Measurements from ENCODE around the gene EXOC3L4. TPM values are rescaled to one million over a fixed set of nuclear protein-coding genes. Genes with fewer than 3 reads are reported as not detected.

The EXOC3L4 gene
- polyA plus RNA-seq, 2 of the 4 experiments (the other 2 are of a cell fraction): 1.5 to 4.3 TPM

GRCh38 chr14:103091883-103092222 lies 2.7 kb upstream of the EXOC3L4 start:
- POLR2A ChIA-PET: no interaction called here
- peak overlapping the region; percentile 90 for H3K4me2 ChIP-seq
- DNase-seq (ENCODE audit: low read depth in 1 of 2, low spot score in 1 of 2) (no peak), ATAC-seq (no peak), FAIRE-seq (no peak)
- H3K4me1 ChIP-seq: peaks cover 21% of the 10 kb centered on the region
- CTCF ChIA-PET: interaction anchor here (0.6 to 8.5 kb wide), 6 partner anchors 10 to 149 kb away, joined by 3 to 97 read pairs (median 10); no protein-coding TSS in a partner anchor
- H3K4me3 ChIP-seq: peak overlapping the region; percentile 52
- H3K27ac ChIP-seq: peak overlapping the region; percentile 88 to 98
- TF ChIP-seq CHD4 (IDR thresholded peaks at IDR 0.05; ENCODE audit: borderline replicate concordance) (0 out of 2 replicates have a peak, but pooled peaks have one; percentile 48), RAD21 (conservative IDR thresholded peaks at IDR 0.05 in 1 of 2, IDR thresholded peaks at IDR 0.05 in 1 of 2) (0 out of 5 replicates have a peak, but pooled peaks of 1 of the 2 experiments have one; percentile 8), KDM1A (IDR thresholded peaks at IDR 0.05; ENCODE audit: low read depth) (peak; percentile 84; the same call in 1 of the 2 replicates)
- TF ChIP-seq, protein P1, sequence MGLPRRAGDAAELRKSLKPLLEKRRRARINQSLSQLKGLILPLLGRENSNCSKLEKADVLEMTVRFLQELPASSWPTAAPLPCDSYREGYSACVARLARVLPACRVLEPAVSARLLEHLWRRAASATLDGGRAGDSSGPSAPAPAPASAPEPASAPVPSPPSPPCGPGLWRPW (IDR thresholded peaks at IDR 0.05): no peak
- WGBS (ENCODE audit: missing lambda C conversion rate): 63% methylated on average over 6 of the region's 9 CpGs
- no peaks in the 10 kb centered on the region for H3K9me3 ChIP-seq

DNA sequence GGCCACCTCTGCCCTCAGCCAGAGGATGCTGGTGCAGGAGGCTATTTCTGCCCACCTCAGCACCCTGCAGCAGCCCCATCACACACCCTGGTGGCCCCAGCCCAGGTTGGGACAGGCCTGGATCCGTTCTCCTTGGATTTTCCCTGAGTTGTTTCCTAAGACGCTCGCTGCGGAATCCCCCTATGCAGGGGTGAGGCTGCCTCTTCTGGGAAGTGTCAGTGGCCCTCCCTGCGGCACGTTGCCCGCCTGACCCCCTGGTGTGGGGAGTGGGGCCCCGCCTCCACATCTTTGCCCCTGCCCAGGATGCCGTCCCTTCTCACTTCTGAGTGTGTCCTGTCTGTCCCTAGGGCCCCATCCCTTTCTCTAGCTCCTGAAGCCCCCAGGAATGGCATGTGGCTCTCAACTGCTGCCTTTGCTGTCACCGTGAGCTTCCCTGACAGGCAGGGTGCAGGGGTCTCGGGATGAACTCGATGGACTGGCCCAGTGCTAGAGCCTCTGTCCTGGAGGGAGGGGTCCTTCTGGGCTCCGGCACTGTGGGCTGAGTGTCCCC lies 594 bp upstream of the EXOC3L4 start:
- H3K4me2 ChIP-seq: no peak overlapping the region
- H3K27ac ChIP-seq: peak overlapping the region in 1 of 2 experiments; percentile 76; a peak in 3 of 6 replicates
- 86% methylated on average over 9 of the region's 13 CpGs for WGBS (ENCODE audit: missing lambda C conversion rate)
- ChIA-PET POLR2A (no interaction called here), CTCF (interaction anchor here (0.6 to 14.0 kb wide), 7 partner anchors 11 to 463 kb away, joined by 3 to 259 read pairs (median 4); no protein-coding TSS in a partner anchor)
- H3K4me1 ChIP-seq: peaks cover 32% of the 10 kb centered on the region
- TF ChIP-seq ZC3H11A (IDR thresholded peaks at IDR 0.05) (no peak), TFCP2L1 (CRISPR knock-in tag; IDR thresholded peaks at IDR 0.05) (no peak), JUN (IDR thresholded peaks at IDR 0.05) (no peak), ATOH8 (CRISPR knock-in tag; IDR thresholded peaks at IDR 0.05; ENCODE audit: low read depth) (no peak), TP53 (CRISPR knock-in tag; IDR thresholded peaks at IDR 0.05) (no peak), EP300 (IDR thresholded peaks at IDR 0.05) (no peak), RARB (CRISPR knock-in tag; IDR thresholded peaks at IDR 0.05) (no peak), FOSL2 (IDR thresholded peaks at IDR 0.05) (no peak), FOSL2 (CRISPR knock-in tag; IDR thresholded peaks at IDR 0.05) (no peak), CHD4 (IDR thresholded peaks at IDR 0.05; ENCODE audit: borderline replicate concordance) (no peak), FOSB (CRISPR knock-in tag; IDR thresholded peaks at IDR 0.05) (no peak), EHF (CRISPR knock-in tag; IDR thresholded peaks at IDR 0.05) (no peak)
- TF ChIP-seq, protein P1 (IDR thresholded peaks at IDR 0.05): no peak
- TF ChIP-seq, protein P2, sequence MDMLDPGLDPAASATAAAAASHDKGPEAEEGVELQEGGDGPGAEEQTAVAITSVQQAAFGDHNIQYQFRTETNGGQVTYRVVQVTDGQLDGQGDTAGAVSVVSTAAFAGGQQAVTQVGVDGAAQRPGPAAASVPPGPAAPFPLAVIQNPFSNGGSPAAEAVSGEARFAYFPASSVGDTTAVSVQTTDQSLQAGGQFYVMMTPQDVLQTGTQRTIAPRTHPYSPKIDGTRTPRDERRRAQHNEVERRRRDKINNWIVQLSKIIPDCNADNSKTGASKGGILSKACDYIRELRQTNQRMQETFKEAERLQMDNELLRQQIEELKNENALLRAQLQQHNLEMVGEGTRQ (IDR thresholded peaks at IDR 0.05): no peak
- H3K9me3 ChIP-seq: no peaks in the 10 kb centered on the region
- H3K4me3 ChIP-seq: no peak overlapping the region
- FAIRE-seq: no peak
- no peak for DNase-seq (ENCODE audit: low read depth in 1 of 2, low spot score in 1 of 2)
- no peak for ATAC-seq

DNA sequence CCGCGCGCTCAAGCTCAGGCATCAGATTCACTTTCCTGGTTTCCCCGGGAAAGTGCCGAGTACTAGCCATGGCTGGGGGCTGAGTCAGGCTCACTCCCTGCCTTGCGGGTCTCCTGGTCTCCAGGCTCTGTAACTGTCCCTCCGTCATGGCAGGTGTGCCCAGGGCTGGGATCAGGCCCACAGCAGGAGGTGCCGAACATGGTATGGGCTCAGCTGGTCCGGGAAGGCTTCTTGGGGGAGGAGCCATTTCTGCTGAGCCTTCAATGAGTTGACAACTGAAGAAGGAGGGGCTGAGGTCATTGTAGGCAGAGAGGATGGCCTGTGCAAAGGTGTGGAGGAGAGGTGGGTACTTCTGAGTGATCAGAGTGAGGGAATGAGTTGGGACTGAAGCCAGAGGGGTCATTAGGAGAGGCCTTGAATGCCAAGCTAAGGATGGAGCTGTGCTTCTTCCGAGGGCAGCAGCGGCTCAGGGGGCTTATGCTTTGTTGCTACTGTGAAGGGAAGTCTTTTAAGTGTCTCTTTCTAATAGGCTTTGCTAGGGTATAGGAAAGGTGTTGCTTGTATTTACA lies 769 bp downstream of the EXOC3L4 start:
- ChIA-PET POLR2A (no interaction called here), CTCF (interaction anchor here (0.8 to 14.0 kb wide), 8 partner anchors 8 to 206 kb away, joined by 3 to 544 read pairs (median 16); partner anchors contain the start of gene TNFAIP2)
- DNase-seq (ENCODE audit: low read depth in 1 of 2, low spot score in 1 of 2) (no peak), FAIRE-seq (no peak), ATAC-seq (no peak)
- H3K4me3 ChIP-seq: no peak overlapping the region
- TF ChIP-seq, protein P3, sequence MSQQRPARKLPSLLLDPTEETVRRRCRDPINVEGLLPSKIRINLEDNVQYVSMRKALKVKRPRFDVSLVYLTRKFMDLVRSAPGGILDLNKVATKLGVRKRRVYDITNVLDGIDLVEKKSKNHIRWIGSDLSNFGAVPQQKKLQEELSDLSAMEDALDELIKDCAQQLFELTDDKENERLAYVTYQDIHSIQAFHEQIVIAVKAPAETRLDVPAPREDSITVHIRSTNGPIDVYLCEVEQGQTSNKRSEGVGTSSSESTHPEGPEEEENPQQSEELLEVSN (IDR thresholded peaks at IDR 0.05; ENCODE audit: borderline replicate concordance, low read depth): no peak
- TF ChIP-seq HDAC2 (IDR thresholded peaks at IDR 0.05) (no peak), KDM1A (IDR thresholded peaks at IDR 0.05; ENCODE audit: low read depth) (no peak), JUN (IDR thresholded peaks at IDR 0.05) (no peak), TFCP2L1 (CRISPR knock-in tag; IDR thresholded peaks at IDR 0.05) (no peak), FOSB (CRISPR knock-in tag; IDR thresholded peaks at IDR 0.05) (no peak), NPAS2 (CRISPR knock-in tag; IDR thresholded peaks at IDR 0.05; ENCODE audit: borderline replicate concordance) (no peak), FOXS1 (CRISPR knock-in tag; IDR thresholded peaks at IDR 0.05) (no peak), ESRRA (IDR thresholded peaks at IDR 0.05; ENCODE audit: borderline replicate concordance, low read length) (no peak), CTCF (IDR thresholded peaks at IDR 0.05) (no peak), SMC3 (IDR thresholded peaks at IDR 0.05) (no peak), CBX2 (IDR thresholded peaks at IDR 0.05; ENCODE audit: borderline replicate concordance, low read depth) (no peak), NR3C1 (IDR thresholded peaks at IDR 0.05) (no peak)
- H3K4me1 ChIP-seq: peaks cover 46% of the 10 kb centered on the region
- 77% methylated on average over 7 of the region's 11 CpGs for WGBS (ENCODE audit: missing lambda C conversion rate)
- peak overlapping the region in 1 of 2 experiments; percentile 76; a peak in 3 of 6 replicates for H3K27ac ChIP-seq
- no peak overlapping the region for H3K4me2 ChIP-seq
- H3K9me3 ChIP-seq: no peaks in the 10 kb centered on the region
